ENCODE data around the gene DGAT2L6. TPM values are rescaled to one million over a fixed set of nuclear protein-coding genes. Genes with fewer than 3 reads are reported as not detected.

Gene DGAT2L6
- total and polyA plus RNA-seq, 4 donors, result not detected

GRCh38 chrX:70252491-70252890, 75.2 kb downstream of the DGAT2L6 start:
- TF ChIP-seq REST (IDR thresholded peaks at IDR 0.05), result no peak
- TF ChIP-seq RXRA (IDR thresholded peaks at IDR 0.05), result no peak
- no peak for TF ChIP-seq MAX (IDR thresholded peaks at IDR 0.05)
- no peak for TF ChIP-seq JUND (IDR thresholded peaks at IDR 0.05)
- no peak for TF ChIP-seq SP1 (IDR thresholded peaks at IDR 0.05)
- TF ChIP-seq HNF4A (conservative IDR thresholded peaks at IDR 0.05), result no peak
- Histone ChIP-seq H3K9me3 (ENCODE audit: control insufficient read depth in 4 of 4, low read length in 3 of 4) (no peaks in the 10 kb centered on the region), H3K9ac (ENCODE audit: low read depth in 1 of 2, low read length in 2 of 2) (no peak overlapping the region), H3K4me3 (ENCODE audit: low read depth in 1 of 3, low read length in 3 of 3) (no peak overlapping the region), H3K27ac (ENCODE audit: low read depth in 1 of 2, low read length in 2 of 2) (no peak overlapping the region), H3K4me1 (ENCODE audit: control insufficient read depth in 4 of 4, insufficient read depth in 4 of 4, low read length in 3 of 4) (no peaks in the 10 kb centered on the region), H3K36me3 (ENCODE audit: control insufficient read depth in 4 of 4, insufficient read depth in 3 of 4, low read depth in 1 of 4, low read length in 3 of 4) (no peaks in the 10 kb centered on the region), H3K27me3 (ENCODE audit: control insufficient read depth in 4 of 4, insufficient read depth in 4 of 4, low read length in 3 of 4) (no peaks in the 10 kb centered on the region)
- DNase-seq (ENCODE audit: low spot score), result no peak
- WGBS, result 70% methylated on average over 2 of the region's 2 CpGs

- Histone ChIP-seq H3K27me3 (ENCODE audit: control insufficient read depth in 4 of 4, insufficient read depth in 4 of 4, low read length in 3 of 4) (no peaks in the 10 kb centered on the region), H3K27ac (ENCODE audit: low read depth in 1 of 2, low read length in 2 of 2) (no peak overlapping the region), H3K4me3 (ENCODE audit: low read depth in 1 of 3, low read length in 3 of 3) (no peak overlapping the region), H3K36me3 (ENCODE audit: control insufficient read depth in 4 of 4, insufficient read depth in 3 of 4, low read depth in 1 of 4, low read length in 3 of 4) (no peaks in the 10 kb centered on the region), H3K9me3 (ENCODE audit: control insufficient read depth in 4 of 4, low read length in 3 of 4) (no peaks in the 10 kb centered on the region), H3K4me1 (ENCODE audit: control insufficient read depth in 4 of 4, insufficient read depth in 4 of 4, low read length in 3 of 4) (no peaks in the 10 kb centered on the region), H3K9ac (ENCODE audit: low read depth in 1 of 2, low read length in 2 of 2) (no peak overlapping the region)
- no peak for DNase-seq (ENCODE audit: low spot score)
- TF ChIP-seq EGR1 (IDR thresholded peaks at IDR 0.05; ENCODE audit: low read depth in 2 of 2), result no peak
- no peak for TF ChIP-seq GABPA (IDR thresholded peaks at IDR 0.05 in 1 of 2, conservative IDR thresholded peaks at IDR 0.05 in 1 of 2)
- no peak for TF ChIP-seq JUND (IDR thresholded peaks at IDR 0.05)
- TF ChIP-seq FOXA2 (IDR thresholded peaks at IDR 0.05), result no peak
- no peak for TF ChIP-seq CTCF (IDR thresholded peaks at IDR 0.05; ENCODE audit: low read depth, low read length, missing input control)
- TF ChIP-seq TAF1 (conservative IDR thresholded peaks at IDR 0.05), result no peak
- 95% methylated on average over 3 of the region's 3 CpGs for WGBS
Observed at GRCh38 chrX:70253377-70254062, 76.2 kb downstream of the DGAT2L6 start.

GRCh38 chrX:70254063-70254400, 76.7 kb downstream of the DGAT2L6 start:
- Histone ChIP-seq H3K4me3 (ENCODE audit: low read depth in 1 of 3, low read length in 3 of 3) (no peak overlapping the region), H3K27ac (ENCODE audit: low read depth in 1 of 2, low read length in 2 of 2) (no peak overlapping the region), H3K9ac (ENCODE audit: low read depth in 1 of 2, low read length in 2 of 2) (no peak overlapping the region), H3K36me3 (ENCODE audit: control insufficient read depth in 4 of 4, insufficient read depth in 3 of 4, low read depth in 1 of 4, low read length in 3 of 4) (no peaks in the 10 kb centered on the region), H3K4me1 (ENCODE audit: control insufficient read depth in 4 of 4, insufficient read depth in 4 of 4, low read length in 3 of 4) (no peaks in the 10 kb centered on the region), H3K27me3 (ENCODE audit: control insufficient read depth in 4 of 4, insufficient read depth in 4 of 4, low read length in 3 of 4) (no peaks in the 10 kb centered on the region), H3K9me3 (ENCODE audit: control insufficient read depth in 4 of 4, low read length in 3 of 4) (no peaks in the 10 kb centered on the region)
- 89% methylated on average over 1 of the region's 1 CpG for WGBS
- no peak for TF ChIP-seq GABPA (IDR thresholded peaks at IDR 0.05 in 1 of 2, conservative IDR thresholded peaks at IDR 0.05 in 1 of 2)
- no peak for TF ChIP-seq REST (IDR thresholded peaks at IDR 0.05)
- no peak for TF ChIP-seq ZBTB33 (IDR thresholded peaks at IDR 0.05)
- no peak for TF ChIP-seq FOXA2 (IDR thresholded peaks at IDR 0.05)
- no peak for DNase-seq (ENCODE audit: low spot score)

Data from liver (tissue), 9 donors.